Esophagus squamous epithelium (tissue), 5 donors: ENCODE data around the gene CD302. TPM values are rescaled to one million over a fixed set of nuclear protein-coding genes. Genes with fewer than 3 reads are reported as not detected.
"Not testable (repeated sequence)": the region's sequence is repeated elsewhere in the genome, so short reads cannot be mapped to it uniquely, and the experiment has no call there.

Experiments used
- DNase-seq: peaks from one replicate; lab custom pipeline; 2025; lab: John Stamatoyannopoulos, UW
- H3K27ac ChIP-seq, 4 donors: fragments of 200-600 bp; sonication (generic); one replicate each; pipeline ENCODE4 v1.5.1; 2016 to 2019; ENCODE audit warnings: mild to moderate bottlenecking in 1 of 4
- H3K27me3 ChIP-seq, 4 donors: fragments of 200-600 bp; sonication (generic); 1 replicate in 3 of 4; 2 replicates in 1 of 4; pipeline versions ENCODE4 v1.5.1 to v1.6.0; 2017 to 2021; ENCODE audit warnings: antibody characterized with exemption in 1 of 4
- H3K36me3 ChIP-seq, 3 donors: fragments of 200-600 bp; sonication (generic); one replicate each; pipeline ENCODE4 v1.5.1; 2016 to 2019
- H3K4me1 ChIP-seq, 3 donors: fragments of 200-600 bp; sonication (generic); one replicate each; pipeline ENCODE4 v1.5.1; 2017 to 2019
- H3K4me3 ChIP-seq, 4 donors: fragments of 200-600 bp; sonication (generic); 1 replicate in 3 of 4; 2 replicates in 1 of 4; pipeline ENCODE4 v1.5.1; 2016 to 2019; ENCODE audit warnings: mild to moderate bottlenecking in 2 of 4, moderate library complexity in 1 of 4
- H3K9me3 ChIP-seq, 3 donors: fragments of 200-600 bp; sonication (generic); one replicate each; pipeline ENCODE4 v1.5.1; 2016 to 2019
- POLR2A ChIP-seq, 4 donors: fragments of 450-650 bp; IDR thresholded peaks; one replicate each; pipeline ENCODE4 v1.6.1; 2017; ENCODE audit warnings: antibody characterized with exemption in 4 of 4, mild to moderate bottlenecking in 4 of 4, moderate library complexity in 3 of 4
- WGBS, 2 donors: methylation state at CpG; one replicate each; pipeline ENCODE4 v1.1.5; 2018; 5-methylcytosine and 5-hydroxymethylcytosine counted together
- intact Hi-C: fragments of 100-400 bp; cut with DNase I; formaldehyde crosslinking; loops from one replicate; pipeline ENCODE4 v1.15.0; 2022
- total RNA-seq, 4 donors: library from RNA; depleted of rRNA; stranded (reverse); fragments of >200 nt; gene quantifications; one replicate each; pipeline ENCODE4 v1.1.0, GENCODE V29; 2016
- TF ChIP-seq, protein P1 (sequence below), 6 experiments: fragments of 450-650 bp in 4 of 6; fragments of 200-600 bp in 2 of 6; sonication (generic) in 2 of 6; IDR thresholded peaks; one replicate each; pipeline ENCODE4 v1.5.1; 2016 to 2019; ENCODE audit warnings: antibody characterized with exemption in 6 of 6, mild to moderate bottlenecking in 4 of 6, moderate library complexity in 4 of 6
- donor health status: DM: yes; HTN: yes; CAD: no.

The CD302 gene
- total RNA-seq, 4 donors from 2014 or later: 3.2 to 46.0 (median 11.7) TPM

DNA sequence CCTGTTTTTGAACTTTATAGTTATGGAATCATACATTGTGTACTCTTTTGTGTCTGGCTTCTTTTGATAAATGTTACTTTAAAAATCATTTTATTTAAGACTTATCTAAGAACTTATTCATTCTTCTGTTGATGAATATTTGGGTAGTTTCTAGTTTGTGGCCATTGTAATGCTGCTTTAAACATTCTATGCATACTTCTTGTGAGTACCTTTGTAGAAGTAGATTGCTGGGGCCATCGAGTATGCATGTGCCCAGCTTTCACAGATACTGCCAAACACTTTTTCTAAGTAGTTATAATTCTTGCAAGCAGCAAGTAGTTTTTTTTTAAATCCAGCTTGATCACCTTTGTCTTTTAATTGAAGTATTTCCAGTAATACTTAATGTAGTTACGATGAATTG, 11.1 kb downstream of the CD302 start:
- Histone ChIP-seq H3K36me3 (no peaks in the 10 kb centered on the region), H3K27ac (no peak overlapping the region), H3K4me1 (peaks cover 0 to 19% (median 3%) of the 10 kb centered on the region in 3 donors), H3K27me3 (no peaks in the 10 kb centered on the region), H3K4me3 (no peak overlapping the region), H3K9me3 (no peaks in the 10 kb centered on the region)
- DNase-seq: no peak
- intact Hi-C loops: no loop called here
- WGBS, 2 donors: 87 to 89% methylated on average over 2 of the region's 2 CpGs
- TF ChIP-seq, protein P1, sequence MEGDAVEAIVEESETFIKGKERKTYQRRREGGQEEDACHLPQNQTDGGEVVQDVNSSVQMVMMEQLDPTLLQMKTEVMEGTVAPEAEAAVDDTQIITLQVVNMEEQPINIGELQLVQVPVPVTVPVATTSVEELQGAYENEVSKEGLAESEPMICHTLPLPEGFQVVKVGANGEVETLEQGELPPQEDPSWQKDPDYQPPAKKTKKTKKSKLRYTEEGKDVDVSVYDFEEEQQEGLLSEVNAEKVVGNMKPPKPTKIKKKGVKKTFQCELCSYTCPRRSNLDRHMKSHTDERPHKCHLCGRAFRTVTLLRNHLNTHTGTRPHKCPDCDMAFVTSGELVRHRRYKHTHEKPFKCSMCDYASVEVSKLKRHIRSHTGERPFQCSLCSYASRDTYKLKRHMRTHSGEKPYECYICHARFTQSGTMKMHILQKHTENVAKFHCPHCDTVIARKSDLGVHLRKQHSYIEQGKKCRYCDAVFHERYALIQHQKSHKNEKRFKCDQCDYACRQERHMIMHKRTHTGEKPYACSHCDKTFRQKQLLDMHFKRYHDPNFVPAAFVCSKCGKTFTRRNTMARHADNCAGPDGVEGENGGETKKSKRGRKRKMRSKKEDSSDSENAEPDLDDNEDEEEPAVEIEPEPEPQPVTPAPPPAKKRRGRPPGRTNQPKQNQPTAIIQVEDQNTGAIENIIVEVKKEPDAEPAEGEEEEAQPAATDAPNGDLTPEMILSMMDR (IDR thresholded peaks at IDR 0.05): no peak
- TF ChIP-seq POLR2A (IDR thresholded peaks at IDR 0.05): no peak

DNA sequence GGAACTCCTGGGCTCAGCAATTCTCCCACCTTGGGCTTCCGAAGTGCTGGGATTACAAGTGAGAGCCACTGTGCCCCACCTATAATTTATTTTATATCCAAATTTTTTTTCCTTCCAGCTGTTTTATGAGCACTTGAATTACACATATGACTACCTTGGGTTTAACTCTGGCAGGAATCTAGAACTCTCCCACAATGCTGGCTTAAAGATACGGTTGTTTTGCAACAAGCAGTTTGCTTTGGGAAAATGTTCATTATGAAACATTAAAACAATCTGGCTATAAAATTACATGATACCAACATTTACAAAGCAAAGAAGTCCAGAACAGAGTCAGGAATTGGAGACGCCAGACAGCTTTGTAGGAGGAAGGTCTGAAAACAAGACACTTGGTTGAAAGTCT, 12.8 kb downstream of the CD302 start:
- Histone ChIP-seq H3K9me3 (no peaks in the 10 kb centered on the region), H3K27ac (no peak overlapping the region), H3K4me3 (no peak overlapping the region), H3K36me3 (no peaks in the 10 kb centered on the region), H3K27me3 (no peaks in the 10 kb centered on the region), H3K4me1 (peaks cover 0 to 19% (median 3%) of the 10 kb centered on the region in 3 donors)
- WGBS, 2 donors: 83 to 84% methylated on average over 3 of the region's 3 CpGs
- intact Hi-C loops: no loop called here
- no peak for DNase-seq
- TF ChIP-seq, protein P1 (IDR thresholded peaks at IDR 0.05): no peak
- TF ChIP-seq POLR2A (IDR thresholded peaks at IDR 0.05): no peak

DNA sequence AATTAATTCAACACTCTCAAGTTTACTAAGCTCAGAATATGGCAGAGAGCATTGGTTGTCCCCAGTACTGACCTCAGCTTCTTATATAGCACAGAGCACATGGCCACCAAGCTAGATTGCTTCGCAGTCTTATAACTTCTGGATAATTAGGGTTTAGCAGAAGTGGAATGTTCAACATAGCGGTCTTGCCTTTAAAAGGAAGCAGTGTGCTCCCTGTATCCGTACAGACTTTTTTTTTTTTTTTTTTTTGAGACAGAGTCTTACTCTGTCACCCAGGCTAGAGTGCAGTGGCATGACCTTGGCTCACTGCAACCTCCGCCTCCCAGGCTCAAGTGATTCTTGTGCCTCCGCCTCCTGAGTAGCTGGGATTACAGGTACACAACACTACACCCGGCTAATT, 13.3 kb downstream of the CD302 start:
- H3K9me3 ChIP-seq, intact Hi-C loops: not testable (repeated sequence)
- 86 to 87% methylated on average over 6 of the region's 6 CpGs for WGBS, 2 donors

DNA sequence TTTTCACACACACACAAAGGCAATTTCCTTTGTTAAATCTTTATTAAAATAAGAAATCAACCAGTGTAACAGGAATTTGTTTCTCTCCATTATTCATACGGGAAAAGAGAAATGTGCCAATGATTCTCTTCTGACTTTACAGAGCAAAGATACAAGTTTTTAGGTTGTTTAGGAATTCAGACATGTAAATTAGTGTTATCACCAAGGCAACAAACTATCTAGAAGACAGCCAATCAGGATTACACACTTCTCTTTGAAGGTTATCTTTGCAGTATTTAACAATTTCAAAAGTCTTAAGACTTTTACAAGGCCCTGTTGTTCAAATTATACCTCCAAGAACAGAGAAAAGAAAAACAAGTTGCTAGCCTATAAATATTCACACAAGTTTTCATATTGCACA, 14.5 kb downstream of the CD302 start:
- TF ChIP-seq, protein P1 (IDR thresholded peaks at IDR 0.05): no peak
- no peak for TF ChIP-seq POLR2A (IDR thresholded peaks at IDR 0.05)
- H3K27me3 ChIP-seq: no peaks in the 10 kb centered on the region
- H3K9me3 ChIP-seq: no peaks in the 10 kb centered on the region
- peaks cover 0 to 15% (median 2%) of the 10 kb centered on the region in 3 donors for H3K4me1 ChIP-seq
- no peak overlapping the region for H3K27ac ChIP-seq
- intact Hi-C loops: no loop called here
- WGBS, 2 donors: 20 to 41% methylated on average over 1 of the region's 1 CpG
- DNase-seq: no peak
- no peaks in the 10 kb centered on the region for H3K36me3 ChIP-seq
- H3K4me3 ChIP-seq: no peak overlapping the region

More for the DNA sequence above, 13.3 kb downstream of the CD302 start:
- DNase-seq, H3K27me3 ChIP-seq, H3K36me3 ChIP-seq, H3K4me3 ChIP-seq, H3K27ac ChIP-seq: not testable (repeated sequence)
- H3K4me1 ChIP-seq: peaks cover 0 to 19% (median 3%) of the 10 kb centered on the region in 3 donors

DNA sequence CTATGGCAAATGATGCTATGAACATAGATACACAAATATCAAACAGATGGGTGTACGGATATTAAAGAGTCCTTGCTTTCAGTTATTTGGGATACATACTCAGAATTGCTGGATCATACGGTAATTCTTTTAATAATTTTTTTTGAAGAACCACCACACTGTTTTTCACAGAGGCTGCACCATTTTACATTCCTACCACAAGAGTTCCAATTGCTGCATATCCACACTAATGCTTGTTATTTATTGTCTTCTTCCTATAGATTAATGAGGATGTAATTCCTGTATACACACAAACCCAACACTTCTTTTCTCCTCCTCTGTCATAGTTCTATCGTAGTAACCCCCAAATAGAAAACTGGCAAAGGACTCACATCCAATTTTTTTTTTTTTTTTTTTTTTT, 21.7 kb downstream of the CD302 start:
- DNase-seq: no peak
- Histone ChIP-seq H3K27me3 (no peaks in the 10 kb centered on the region), H3K27ac (no peak overlapping the region), H3K4me1 (peaks cover 0 to 14% (median 0%) of the 10 kb centered on the region in 3 donors), H3K9me3 (no peaks in the 10 kb centered on the region), H3K36me3 (peaks cover 0 to 24% (median 0%) of the 10 kb centered on the region in 3 donors), H3K4me3 (no peak overlapping the region)
- intact Hi-C loops: no loop called here
- TF ChIP-seq POLR2A (IDR thresholded peaks at IDR 0.05): no peak
- TF ChIP-seq, protein P1 (IDR thresholded peaks at IDR 0.05): peak in 2 of 6 experiments; percentile 5 to 17
- 74 to 81% methylated on average over 3 of the region's 3 CpGs for WGBS, 2 donors

DNA sequence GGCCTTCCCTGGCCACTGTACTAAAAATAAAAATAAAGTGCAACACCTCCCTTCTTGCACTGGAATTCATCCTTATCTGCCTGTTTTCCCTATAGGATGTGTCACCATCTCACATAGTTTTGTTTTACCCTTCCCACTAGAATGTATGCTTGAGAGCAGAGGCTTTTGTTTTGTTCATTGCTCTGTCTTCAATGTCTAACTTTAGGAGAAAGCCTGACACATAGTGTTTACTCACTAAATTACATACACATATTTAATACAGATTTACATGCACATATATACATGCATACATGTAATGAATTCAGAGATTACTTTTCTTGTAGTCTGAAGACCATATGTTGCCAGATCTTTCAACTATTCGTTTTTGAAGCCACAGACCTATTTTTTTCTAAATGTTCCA, 23.0 kb downstream of the CD302 start:
- Histone ChIP-seq H3K4me1 (peaks cover 0 to 14% (median 0%) of the 10 kb centered on the region in 3 donors), H3K4me3 (no peak overlapping the region), H3K36me3 (peaks cover 0 to 32% (median 0%) of the 10 kb centered on the region in 3 donors), H3K27me3 (no peaks in the 10 kb centered on the region), H3K9me3 (no peaks in the 10 kb centered on the region), H3K27ac (no peak overlapping the region)
- WGBS, 2 donors: 56 to 85% methylated on average over 1 of the region's 1 CpG
- TF ChIP-seq, protein P1 (IDR thresholded peaks at IDR 0.05): no peak
- TF ChIP-seq POLR2A (IDR thresholded peaks at IDR 0.05): no peak
- intact Hi-C loops: no loop called here
- DNase-seq: no peak
